ENCODE results near the gene C5orf63.

Gene C5orf63

DNA sequence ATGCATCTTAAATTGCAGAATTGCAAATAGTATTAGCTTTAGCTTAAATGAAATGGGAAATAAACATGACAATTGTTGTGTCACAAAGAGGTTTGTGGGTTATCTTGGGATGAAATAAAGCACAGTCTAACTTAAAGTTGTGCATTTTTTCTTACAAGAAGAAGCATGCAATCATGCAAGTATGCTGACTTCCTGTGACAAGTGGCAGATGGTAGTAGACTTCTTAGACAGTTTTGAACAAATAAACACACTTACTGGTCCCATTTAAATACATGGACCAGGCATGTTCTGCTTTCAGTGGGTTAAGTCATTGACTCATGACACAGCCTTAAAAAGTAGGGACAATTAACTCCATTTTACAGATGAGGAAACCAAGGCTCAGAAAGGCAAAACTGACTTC is 15.9 kb upstream of the C5orf63 start:
- H3K4me3 ChIP-seq (ENCODE audit: low read depth, low read length), result no peak overlapping the region
- H3K4me1 ChIP-seq (ENCODE audit: control insufficient read depth, insufficient read depth, low read length), result peaks cover 11% of the 10 kb centered on the region
- H3K36me3 ChIP-seq (ENCODE audit: control insufficient read depth, insufficient read depth, low read length), result no peaks in the 10 kb centered on the region
- no peaks in the 10 kb centered on the region for H3K27me3 ChIP-seq (ENCODE audit: control insufficient read depth, insufficient read depth, low read length)
- H3K9me3 ChIP-seq (ENCODE audit: control insufficient read depth, insufficient read depth, low read length), result no peaks in the 10 kb centered on the region
- H3K9ac ChIP-seq (ENCODE audit: low read depth, low read length), result no peak overlapping the region

DNA sequence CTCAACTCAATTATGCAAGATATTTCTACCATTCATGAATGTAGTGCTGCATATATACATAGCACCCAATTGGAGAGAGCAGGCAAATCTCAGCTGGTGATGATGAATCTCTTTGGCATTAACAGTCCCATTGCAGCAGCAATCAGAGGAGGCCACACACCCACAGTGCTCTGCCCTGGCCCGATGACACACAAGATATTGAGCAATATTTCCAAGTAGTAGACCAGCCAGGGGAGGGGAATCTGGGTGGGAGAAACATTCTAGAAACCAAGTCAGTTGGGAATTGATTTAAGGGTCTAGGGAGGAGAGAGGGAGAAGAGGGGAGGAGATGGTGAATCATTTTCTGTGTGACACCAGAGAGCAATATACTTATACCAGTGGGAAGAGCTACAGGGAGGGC is 14.9 kb upstream of the C5orf63 start:
- H3K4me1 ChIP-seq (ENCODE audit: control insufficient read depth, insufficient read depth, low read length), result peaks cover 11% of the 10 kb centered on the region
- no peak overlapping the region for H3K9ac ChIP-seq (ENCODE audit: low read depth, low read length)
- no peaks in the 10 kb centered on the region for H3K9me3 ChIP-seq (ENCODE audit: control insufficient read depth, insufficient read depth, low read length)
- no peaks in the 10 kb centered on the region for H3K27me3 ChIP-seq (ENCODE audit: control insufficient read depth, insufficient read depth, low read length)
- H3K4me3 ChIP-seq (ENCODE audit: low read depth, low read length), result no peak overlapping the region
- H3K36me3 ChIP-seq (ENCODE audit: control insufficient read depth, insufficient read depth, low read length), result no peaks in the 10 kb centered on the region

DNA sequence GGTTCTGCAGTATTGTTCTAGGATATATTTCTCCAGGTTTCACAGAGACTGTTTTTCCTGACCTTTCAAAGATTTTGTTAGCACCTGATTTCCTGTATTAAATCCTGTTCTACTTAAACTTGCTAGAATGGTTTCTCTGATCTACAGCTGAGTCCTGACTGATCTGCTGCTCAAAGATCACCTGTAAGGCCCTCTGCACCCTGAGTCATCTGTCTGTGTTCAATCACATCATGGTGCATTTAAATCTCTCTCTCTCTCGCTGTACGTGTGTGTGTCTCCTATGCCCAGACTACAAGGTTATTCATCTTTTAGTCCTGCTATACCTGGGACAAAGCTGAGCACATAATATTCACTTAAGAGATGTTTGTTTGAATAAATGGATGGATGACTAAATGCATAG is 13.3 kb upstream of the C5orf63 start:
- no peaks in the 10 kb centered on the region for H3K9me3 ChIP-seq (ENCODE audit: control insufficient read depth, insufficient read depth, low read length)
- H3K9ac ChIP-seq (ENCODE audit: low read depth, low read length), result no peak overlapping the region
- no peaks in the 10 kb centered on the region for H3K27me3 ChIP-seq (ENCODE audit: control insufficient read depth, insufficient read depth, low read length)
- H3K4me3 ChIP-seq (ENCODE audit: low read depth, low read length), result no peak overlapping the region
- no peaks in the 10 kb centered on the region for H3K36me3 ChIP-seq (ENCODE audit: control insufficient read depth, insufficient read depth, low read length)
- H3K4me1 ChIP-seq (ENCODE audit: control insufficient read depth, insufficient read depth, low read length), result peaks cover 10% of the 10 kb centered on the region

DNA sequence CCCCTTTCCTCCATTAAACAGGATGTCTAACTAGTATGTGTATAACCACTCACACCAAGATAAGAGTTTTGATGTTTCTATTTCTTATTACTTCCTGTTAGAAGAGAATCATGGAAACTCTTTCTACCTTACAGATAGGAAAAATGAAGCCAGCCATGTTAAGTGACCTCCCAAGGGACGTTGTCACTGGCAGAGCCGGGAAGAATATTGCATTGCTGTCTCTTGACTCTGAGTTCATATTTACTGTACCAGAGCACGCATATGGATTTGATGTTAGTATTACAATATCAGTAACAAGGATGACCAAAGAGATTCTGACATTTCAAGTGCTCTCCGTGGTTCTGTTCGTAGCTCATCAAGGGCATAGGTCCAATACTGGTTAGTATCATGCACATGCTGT is 12.5 kb upstream of the C5orf63 start:
- H3K4me1 ChIP-seq (ENCODE audit: control insufficient read depth, insufficient read depth, low read length), result peaks cover 10% of the 10 kb centered on the region
- H3K9ac ChIP-seq (ENCODE audit: low read depth, low read length), result no peak overlapping the region
- no peak overlapping the region for H3K4me3 ChIP-seq (ENCODE audit: low read depth, low read length)
- no peaks in the 10 kb centered on the region for H3K36me3 ChIP-seq (ENCODE audit: control insufficient read depth, insufficient read depth, low read length)
- no peaks in the 10 kb centered on the region for H3K9me3 ChIP-seq (ENCODE audit: control insufficient read depth, insufficient read depth, low read length)
- no peaks in the 10 kb centered on the region for H3K27me3 ChIP-seq (ENCODE audit: control insufficient read depth, insufficient read depth, low read length)

DNA sequence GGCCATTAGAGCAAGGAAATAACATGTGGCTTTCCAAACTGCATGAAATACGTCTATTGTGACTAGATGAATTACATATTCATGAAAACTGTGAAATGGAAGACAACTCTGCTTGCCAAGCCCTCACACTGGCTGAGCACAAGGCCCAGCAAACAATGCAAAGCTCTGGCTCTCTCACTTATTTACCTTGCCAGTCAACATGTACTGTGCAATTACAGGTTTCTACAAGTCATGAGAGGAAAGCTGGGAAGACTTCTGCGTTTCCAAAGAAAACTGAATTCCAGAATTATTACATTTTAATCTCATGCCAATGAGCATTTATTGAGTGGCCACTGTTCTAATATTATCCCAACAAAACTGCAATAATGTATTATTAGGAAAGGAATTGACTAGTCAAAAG is 12.1 kb upstream of the C5orf63 start:
- Histone ChIP-seq H3K36me3 (ENCODE audit: control insufficient read depth, insufficient read depth, low read length) (no peaks in the 10 kb centered on the region), H3K27me3 (ENCODE audit: control insufficient read depth, insufficient read depth, low read length) (no peaks in the 10 kb centered on the region), H3K9ac (ENCODE audit: low read depth, low read length) (no peak overlapping the region), H3K9me3 (ENCODE audit: control insufficient read depth, insufficient read depth, low read length) (no peaks in the 10 kb centered on the region), H3K4me3 (ENCODE audit: low read depth, low read length) (no peak overlapping the region), H3K4me1 (ENCODE audit: control insufficient read depth, insufficient read depth, low read length) (peaks cover 13% of the 10 kb centered on the region)

DNA sequence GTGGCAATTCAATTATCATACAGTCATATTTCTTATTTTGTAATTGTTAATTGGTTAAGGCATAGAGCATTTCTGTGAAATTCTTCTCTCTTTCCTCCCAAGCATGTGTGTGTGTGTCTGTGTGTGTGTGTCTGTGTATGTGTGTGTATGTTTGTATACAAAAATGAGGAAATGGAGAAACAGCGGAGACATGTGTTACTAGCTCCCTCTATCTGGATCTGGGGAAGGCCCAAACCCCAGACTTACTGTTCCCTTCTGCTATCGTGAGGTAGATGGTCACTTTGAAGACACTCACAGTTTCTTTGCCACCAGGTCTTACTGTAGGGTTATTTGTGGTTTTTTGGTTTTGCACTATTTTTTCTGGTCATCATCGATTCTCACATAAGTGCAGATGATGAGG is 11.4 kb upstream of the C5orf63 start:
- Histone ChIP-seq H3K9me3 (ENCODE audit: control insufficient read depth, insufficient read depth, low read length) (no peaks in the 10 kb centered on the region), H3K4me1 (ENCODE audit: control insufficient read depth, insufficient read depth, low read length) (peaks cover 20% of the 10 kb centered on the region), H3K9ac (ENCODE audit: low read depth, low read length) (no peak overlapping the region), H3K4me3 (ENCODE audit: low read depth, low read length) (no peak overlapping the region), H3K36me3 (ENCODE audit: control insufficient read depth, insufficient read depth, low read length) (no peaks in the 10 kb centered on the region), H3K27me3 (ENCODE audit: control insufficient read depth, insufficient read depth, low read length) (no peaks in the 10 kb centered on the region)

DNA sequence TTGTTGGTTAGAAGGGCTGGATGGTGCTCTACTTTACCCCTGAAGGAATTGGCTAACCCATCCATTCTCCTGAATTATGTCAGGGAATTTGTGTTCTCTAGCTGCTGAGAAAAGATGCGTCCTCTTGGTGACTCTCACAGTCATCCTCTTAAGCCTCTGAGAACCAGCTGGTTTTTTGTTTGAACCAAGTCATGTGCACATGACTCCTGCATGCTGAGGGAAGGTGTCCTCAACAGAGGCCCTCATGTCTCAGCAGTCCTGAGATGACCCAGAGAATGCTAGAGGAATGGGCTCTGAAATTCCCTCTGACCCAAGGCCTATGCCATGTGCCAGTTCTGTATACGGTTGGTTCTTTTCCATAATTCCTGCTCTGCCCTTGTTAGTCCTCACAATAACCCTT is 10.4 kb upstream of the C5orf63 start:
- Histone ChIP-seq H3K4me3 (ENCODE audit: low read depth, low read length) (no peak overlapping the region), H3K9ac (ENCODE audit: low read depth, low read length) (no peak overlapping the region), H3K27me3 (ENCODE audit: control insufficient read depth, insufficient read depth, low read length) (no peaks in the 10 kb centered on the region), H3K9me3 (ENCODE audit: control insufficient read depth, insufficient read depth, low read length) (no peaks in the 10 kb centered on the region), H3K4me1 (ENCODE audit: control insufficient read depth, insufficient read depth, low read length) (peaks cover 14% of the 10 kb centered on the region), H3K36me3 (ENCODE audit: control insufficient read depth, insufficient read depth, low read length) (no peaks in the 10 kb centered on the region)

DNA sequence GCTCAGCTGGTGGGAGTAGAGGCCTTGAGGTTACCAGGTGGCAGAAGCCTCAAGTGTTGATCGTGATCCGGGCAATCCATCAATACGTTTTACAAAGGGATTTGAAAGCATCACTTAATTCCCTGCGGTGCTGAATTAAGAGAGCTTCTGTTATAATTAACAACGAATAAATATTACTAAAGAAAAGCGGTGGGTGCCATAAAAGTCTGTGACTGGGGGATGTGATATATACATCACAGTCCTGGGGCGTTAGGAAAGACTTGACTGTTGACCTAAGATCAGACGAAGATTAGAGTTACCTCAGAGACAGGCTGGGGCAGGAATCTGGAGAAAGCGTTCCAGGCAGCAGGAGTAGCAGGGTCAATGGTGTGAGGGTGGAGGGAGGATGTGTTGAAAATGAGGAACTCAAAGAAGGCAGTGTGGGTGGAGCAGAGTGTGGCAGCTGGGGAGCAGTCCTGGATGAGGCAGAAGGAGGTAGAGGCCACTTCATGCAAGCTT is 6.7 kb upstream of the C5orf63 start:
- Histone ChIP-seq H3K4me1 (ENCODE audit: control insufficient read depth, insufficient read depth, low read length) (peaks cover 38% of the 10 kb centered on the region), H3K9me3 (ENCODE audit: control insufficient read depth, insufficient read depth, low read length) (no peaks in the 10 kb centered on the region), H3K4me3 (ENCODE audit: low read depth, low read length) (no peak overlapping the region), H3K9ac (ENCODE audit: low read depth, low read length) (no peak overlapping the region), H3K27me3 (ENCODE audit: control insufficient read depth, insufficient read depth, low read length) (no peaks in the 10 kb centered on the region), H3K36me3 (ENCODE audit: control insufficient read depth, insufficient read depth, low read length) (no peaks in the 10 kb centered on the region)

DNA sequence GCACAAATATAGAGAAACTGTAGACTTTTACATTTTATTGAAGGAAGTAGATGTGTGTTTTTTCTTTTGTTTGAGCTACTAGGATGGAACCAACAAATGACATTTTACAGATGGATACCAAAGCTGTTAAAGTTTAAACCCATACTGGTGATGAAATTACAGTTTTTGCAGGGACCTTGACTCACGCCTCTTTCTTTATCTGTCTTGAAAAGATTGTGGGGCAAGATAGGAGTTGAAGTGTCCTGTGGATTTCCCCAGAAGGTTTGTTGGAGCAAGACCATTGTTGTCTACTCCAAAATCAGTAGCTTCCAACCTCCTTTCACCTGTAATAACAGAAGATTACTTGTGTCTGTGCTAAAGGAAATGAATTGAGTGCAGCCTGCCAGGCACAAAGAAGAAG is 4.1 kb upstream of the C5orf63 start:
- Histone ChIP-seq H3K4me1 (ENCODE audit: control insufficient read depth, insufficient read depth, low read length) (peaks cover 44% of the 10 kb centered on the region), H3K36me3 (ENCODE audit: control insufficient read depth, insufficient read depth, low read length) (no peaks in the 10 kb centered on the region), H3K4me3 (ENCODE audit: low read depth, low read length) (no peak overlapping the region), H3K27me3 (ENCODE audit: control insufficient read depth, insufficient read depth, low read length) (no peaks in the 10 kb centered on the region), H3K9ac (ENCODE audit: low read depth, low read length) (no peak overlapping the region), H3K9me3 (ENCODE audit: control insufficient read depth, insufficient read depth, low read length) (no peaks in the 10 kb centered on the region)

DNA sequence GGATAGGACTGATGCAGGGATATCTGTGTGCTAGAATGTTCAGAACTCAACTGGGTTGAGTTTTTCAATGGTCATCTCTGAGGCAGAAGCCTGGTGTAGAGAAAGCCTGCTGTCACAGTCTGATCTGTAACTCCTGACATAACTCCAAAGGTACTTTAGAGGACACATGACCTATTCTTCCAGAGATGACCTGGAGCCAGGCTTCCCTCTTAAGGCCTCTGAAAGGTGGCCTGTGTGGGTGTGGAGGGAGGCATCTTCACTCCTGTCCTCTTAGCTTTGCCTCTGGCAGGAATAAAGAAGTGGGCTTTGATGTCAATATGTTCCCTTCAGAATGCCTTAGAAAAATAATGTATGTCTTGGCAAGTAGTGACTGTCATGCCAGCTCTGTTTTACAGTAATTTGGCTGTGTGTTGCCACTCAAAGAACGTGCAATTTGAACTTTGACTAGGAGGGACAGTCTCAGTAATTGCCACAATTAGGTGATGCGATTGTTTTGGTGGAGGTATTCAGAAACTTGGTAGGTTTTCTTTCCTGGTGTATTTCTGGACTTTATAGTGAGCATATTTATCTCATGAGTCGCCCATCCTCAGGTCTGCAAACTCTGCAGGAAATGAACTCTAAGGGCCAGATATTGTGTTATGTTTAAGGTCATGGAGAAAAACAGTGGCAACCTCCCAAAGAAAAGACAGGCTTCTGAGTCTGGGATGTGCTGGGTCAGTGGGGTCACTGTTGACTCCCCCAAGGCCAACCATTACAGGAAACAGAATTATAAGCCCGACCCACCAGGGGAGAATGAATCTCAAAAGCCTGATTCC is 3.2 kb upstream of the C5orf63 start:
- Histone ChIP-seq H3K9ac (ENCODE audit: low read depth, low read length) (no peak overlapping the region), H3K9me3 (ENCODE audit: control insufficient read depth, insufficient read depth, low read length) (no peaks in the 10 kb centered on the region), H3K4me3 (ENCODE audit: low read depth, low read length) (peak overlapping the region; percentile 3), H3K4me1 (ENCODE audit: control insufficient read depth, insufficient read depth, low read length) (peaks cover 46% of the 10 kb centered on the region), H3K27me3 (ENCODE audit: control insufficient read depth, insufficient read depth, low read length) (no peaks in the 10 kb centered on the region), H3K36me3 (ENCODE audit: control insufficient read depth, insufficient read depth, low read length) (no peaks in the 10 kb centered on the region)

DNA sequence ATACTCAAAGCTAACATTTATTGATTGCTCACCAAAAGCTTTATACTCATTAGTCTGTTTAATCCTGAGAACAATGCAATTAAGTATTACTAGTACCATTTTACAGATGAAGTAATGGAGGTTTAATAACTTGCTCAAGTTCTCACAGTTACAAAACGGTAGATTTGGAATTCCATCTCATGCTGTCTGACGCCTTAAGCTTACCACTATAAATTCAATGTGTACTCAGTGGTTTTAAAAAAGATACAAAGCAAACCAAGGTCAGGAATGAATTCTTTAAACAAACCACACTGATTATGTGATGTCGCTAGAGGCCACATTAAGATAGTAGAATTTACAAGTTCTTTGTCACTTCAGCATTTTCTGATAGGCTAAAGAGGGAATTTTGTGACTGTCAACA is 1.2 kb upstream of the C5orf63 start:
- peaks cover 35% of the 10 kb centered on the region for H3K4me1 ChIP-seq (ENCODE audit: control insufficient read depth, insufficient read depth, low read length)
- no peaks in the 10 kb centered on the region for H3K36me3 ChIP-seq (ENCODE audit: control insufficient read depth, insufficient read depth, low read length)
- no peaks in the 10 kb centered on the region for H3K27me3 ChIP-seq (ENCODE audit: control insufficient read depth, insufficient read depth, low read length)
- no peak overlapping the region for H3K4me3 ChIP-seq (ENCODE audit: low read depth, low read length)
- H3K9ac ChIP-seq (ENCODE audit: low read depth, low read length), result no peak overlapping the region
- no peaks in the 10 kb centered on the region for H3K9me3 ChIP-seq (ENCODE audit: control insufficient read depth, insufficient read depth, low read length)

DNA sequence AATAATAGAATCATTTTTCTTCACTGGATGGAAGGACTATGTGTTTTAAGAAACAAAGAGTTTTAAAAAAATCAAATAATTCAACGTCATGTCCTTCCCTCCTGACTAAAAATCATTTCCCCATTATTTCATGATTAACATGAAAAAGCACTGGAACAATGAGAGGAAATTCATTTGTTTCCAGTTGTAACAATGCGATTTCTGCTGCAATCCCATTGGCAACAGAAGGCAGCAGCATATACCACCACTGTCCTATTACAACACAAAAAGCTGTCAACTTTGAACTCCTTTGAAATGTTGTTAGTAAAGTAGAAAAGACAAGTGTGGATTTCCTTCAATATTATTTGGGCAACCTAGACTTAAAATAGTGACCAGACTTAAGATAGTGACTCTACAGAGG is 3.1 kb downstream of the C5orf63 start:
- H3K36me3 ChIP-seq (ENCODE audit: control insufficient read depth, insufficient read depth, low read length), result no peaks in the 10 kb centered on the region
- no peaks in the 10 kb centered on the region for H3K9me3 ChIP-seq (ENCODE audit: control insufficient read depth, insufficient read depth, low read length)
- H3K27me3 ChIP-seq (ENCODE audit: control insufficient read depth, insufficient read depth, low read length), result no peaks in the 10 kb centered on the region
- H3K9ac ChIP-seq (ENCODE audit: low read depth, low read length), result no peak overlapping the region
- no peak overlapping the region for H3K4me3 ChIP-seq (ENCODE audit: low read depth, low read length)
- peaks cover 11% of the 10 kb centered on the region for H3K4me1 ChIP-seq (ENCODE audit: control insufficient read depth, insufficient read depth, low read length)
